Embryonic facial prominence (tissue), 1 donor: ENCODE measurements around the gene PPP1R1B.

ENCODE experiments used
- DNase-seq: peaks from one replicate; pipeline ENCODE4 v3.0.0-alpha.2; 2016; ENCODE audit errors: extremely low spot score

Gene PPP1R1B

DNA sequence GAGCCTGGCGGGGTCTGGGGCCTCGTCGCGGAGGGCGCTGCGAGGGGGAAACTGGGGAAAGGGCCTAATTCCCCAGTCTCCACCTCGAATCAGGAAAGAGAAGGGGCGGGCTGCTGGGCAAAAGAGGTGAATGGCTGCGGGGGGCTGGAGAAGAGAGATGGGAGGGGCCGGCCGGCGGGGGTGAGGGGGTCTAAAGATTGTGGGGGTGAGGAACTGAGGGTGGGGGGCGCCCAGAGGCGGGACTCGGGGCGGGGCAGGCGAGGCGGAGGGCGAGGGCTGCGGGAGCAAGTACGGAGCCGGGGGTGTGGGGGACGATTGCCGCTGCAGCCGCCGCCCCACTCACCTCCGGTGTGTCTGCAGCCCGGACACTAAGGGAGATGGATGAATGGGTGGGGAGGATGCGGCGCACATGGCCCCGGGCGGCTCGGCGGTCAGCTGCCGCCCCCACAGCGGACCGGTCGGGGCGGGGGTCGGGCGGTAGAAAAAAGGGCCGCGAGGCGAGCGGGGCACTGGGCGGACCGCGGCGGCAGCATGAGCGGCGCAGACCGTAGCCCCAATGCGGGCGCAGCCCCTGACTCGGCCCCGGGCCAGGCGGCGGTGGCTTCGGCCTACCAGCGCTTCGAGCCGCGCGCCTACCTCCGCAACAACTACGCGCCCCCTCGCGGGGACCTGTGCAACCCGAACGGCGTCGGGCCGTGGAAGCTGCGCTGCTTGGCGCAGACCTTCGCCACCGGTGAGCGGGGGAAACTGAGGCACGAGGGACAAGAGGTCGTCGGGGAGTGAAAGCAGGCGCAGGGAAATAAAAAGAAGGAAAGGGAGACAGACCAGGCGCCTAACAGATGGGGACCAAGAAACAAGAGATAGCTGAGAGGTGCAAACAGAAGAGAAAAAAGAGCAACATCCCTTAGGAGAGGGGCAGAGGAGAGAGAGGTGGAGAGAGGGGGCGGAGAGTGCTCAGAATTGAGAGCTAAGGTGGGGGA is 41.5 kb downstream of the PPP1R1B start, which contains the start of gene PNMT:
TSS of gene PNMT (plus strand) at position 509 of the 980 bp plus-strand sequence. CDS start at position 532, 23 bp downstream.
- DNase-seq = no peak

- DNase-seq = no peak
These were observed 43.4 kb downstream of the PPP1R1B start for GRCh38 chr17:39669897-39670735.

- DNase-seq = no peak
These were observed 44.0 kb downstream of the PPP1R1B start for GRCh38 chr17:39670746-39671145.

DNA sequence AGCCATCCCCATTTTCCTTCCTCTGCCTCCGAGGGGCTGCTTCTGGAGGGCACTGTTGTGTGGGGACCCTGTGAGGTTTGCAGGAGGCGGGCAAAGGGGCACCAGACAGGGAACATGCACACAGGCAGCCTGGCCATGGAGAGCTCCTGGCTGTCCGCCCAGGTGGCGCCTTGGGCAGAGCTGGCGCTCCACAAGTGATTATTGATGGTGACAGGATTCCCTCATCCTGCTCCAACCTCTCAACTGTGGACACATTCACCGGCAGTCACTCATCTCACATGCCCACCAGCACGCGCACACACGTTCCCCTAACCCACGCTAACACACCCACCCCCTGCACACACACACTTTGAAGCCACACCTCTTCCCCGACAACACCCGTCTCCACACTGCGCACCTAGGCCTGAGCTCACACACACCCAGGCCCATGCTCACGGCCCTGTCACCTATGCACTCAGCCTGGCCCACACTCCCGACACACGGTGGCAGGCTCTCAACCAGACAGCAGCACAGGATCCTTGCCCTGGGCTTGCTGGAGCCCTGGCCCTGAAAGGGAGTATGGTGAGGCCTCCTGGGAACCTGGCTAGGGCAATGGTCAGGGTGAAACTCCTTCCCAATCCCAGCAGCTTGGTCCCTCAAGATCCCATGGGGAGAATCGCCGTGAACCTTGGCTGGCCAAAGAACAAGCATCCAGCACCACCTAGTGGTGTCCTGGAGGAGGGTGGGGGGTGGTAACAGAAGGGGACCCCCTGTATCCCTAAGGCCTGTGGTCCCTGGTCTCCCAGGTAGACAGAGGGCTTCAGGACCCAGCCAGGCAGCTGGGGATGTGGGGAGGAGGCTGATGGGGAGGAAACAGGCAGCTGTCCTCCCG is 45.1 kb downstream of the PPP1R1B start:
- no peak for DNase-seq

- DNase-seq = no peak
These were observed 46.0 kb downstream of the PPP1R1B start for GRCh38 chr17:39672522-39673334.

DNA sequence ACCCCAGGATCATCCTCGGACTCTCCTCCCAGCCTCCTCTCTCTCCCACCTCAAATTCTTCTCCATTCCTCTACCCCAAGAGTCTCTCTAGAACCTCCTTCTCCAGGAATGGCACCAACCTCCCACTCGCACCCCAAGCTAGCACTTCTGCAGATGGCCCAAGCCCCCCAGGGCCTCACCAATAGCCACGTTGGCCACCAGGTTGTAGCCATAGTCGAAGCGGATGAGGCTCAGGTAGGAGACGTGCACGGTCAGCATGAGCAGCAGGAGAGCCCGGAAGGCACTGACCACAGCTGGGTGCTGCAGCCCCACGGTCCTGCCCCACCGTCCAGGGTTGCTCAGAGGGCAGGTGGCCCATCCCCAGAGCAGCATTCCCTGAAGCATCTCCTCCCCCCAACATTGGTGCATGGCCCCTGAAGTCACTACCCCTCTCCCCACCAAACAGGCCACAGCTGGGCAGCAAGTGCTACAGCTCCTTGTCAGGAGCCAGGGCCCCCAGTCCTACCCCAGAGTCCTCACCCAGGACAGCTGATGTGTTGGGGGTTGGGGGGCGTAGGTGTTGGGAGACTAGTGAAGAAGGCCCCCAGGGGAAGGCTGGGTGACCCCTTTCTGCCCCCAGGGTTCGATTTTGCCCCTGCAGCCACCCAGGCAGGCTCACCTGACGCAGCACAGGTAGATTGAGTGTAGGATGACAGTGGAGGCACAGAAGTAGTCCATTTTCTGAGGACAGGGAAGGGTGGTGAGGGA is 46.8 kb downstream of the PPP1R1B start:
- no peak for DNase-seq

- DNase-seq = no peak
These were observed 47.4 kb downstream of the PPP1R1B start for GRCh38 chr17:39674179-39674578.

DNA sequence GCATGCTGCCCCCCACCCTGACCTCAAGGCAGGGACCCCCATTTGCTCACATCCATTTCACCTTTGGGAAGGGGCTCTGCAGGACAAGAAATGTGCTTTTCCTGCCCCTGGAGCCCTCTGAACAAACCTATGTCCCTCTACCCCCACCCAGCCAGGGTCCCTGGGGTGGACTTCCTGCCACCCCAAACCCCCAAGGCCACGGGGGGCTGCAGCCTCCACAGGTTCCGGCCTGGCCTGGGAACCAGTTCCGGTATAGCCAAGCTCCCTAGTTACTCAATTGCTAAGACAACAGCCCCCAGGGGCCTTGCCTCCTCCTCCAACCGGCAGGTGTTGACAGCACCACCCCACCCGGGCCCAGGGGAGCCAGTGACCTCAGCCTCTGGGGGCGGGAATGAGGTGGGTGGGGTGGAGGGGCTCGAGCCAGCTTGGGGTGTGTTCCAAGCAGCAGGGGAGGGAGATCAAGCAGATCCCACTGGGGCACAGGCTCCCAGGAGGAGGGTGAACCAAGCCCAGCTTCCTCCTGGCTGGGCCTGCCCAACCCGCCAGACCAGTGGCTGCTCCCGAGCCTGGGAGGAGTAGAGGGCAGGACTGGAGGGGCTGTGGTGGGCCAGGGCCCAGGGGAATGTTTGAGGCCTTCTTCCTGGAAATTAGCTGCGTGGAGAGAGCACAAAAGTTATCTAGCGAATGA is 48.1 kb downstream of the PPP1R1B start:
- DNase-seq = no peak

- no peak for DNase-seq
These were observed 48.8 kb downstream of the PPP1R1B start for GRCh38 chr17:39675390-39676082.

GRCh38 chr17:39676198-39676819 is 49.6 kb downstream of the PPP1R1B start:
- DNase-seq = no peak

GRCh38 chr17:39677072-39677471 is 50.3 kb downstream of the PPP1R1B start:
- DNase-seq = no peak

GRCh38 chr17:39677542-39678339 is 51.0 kb downstream of the PPP1R1B start:
- DNase-seq = no peak

- DNase-seq = no peak
These were observed 51.8 kb downstream of the PPP1R1B start for GRCh38 chr17:39678340-39679116.

DNA sequence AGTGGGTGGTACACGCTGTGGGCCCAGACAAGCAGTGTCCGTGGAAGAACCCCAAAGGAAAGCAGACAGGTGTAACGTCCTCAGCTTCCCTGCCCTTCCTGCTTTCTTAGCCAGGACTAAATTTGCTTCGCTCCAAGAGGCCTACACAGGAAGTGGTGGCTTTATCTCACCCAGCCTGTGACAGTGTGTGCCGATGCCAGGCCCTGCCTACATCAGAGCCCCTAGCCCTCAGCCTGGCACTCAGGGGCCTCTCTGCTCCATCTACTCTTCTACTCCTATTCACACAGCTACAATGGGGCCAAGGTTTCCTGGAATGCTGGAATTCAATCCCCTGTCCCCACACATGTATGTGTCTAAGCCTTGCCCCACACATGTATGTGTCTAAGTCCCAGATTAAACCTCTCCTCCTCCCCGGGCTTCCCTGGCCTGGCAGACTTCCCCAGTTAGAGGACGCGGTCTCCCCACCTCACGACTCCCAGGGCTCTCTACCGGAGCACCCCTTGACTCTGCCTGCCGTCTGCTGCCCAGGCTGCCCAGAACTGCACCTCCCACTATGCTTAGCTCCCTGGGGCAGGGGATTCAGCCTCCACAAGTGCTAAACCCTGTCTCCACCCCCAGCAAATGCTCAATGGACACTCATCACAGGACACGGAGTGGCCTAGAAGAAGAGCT is 52.9 kb downstream of the PPP1R1B start:
- DNase-seq = no peak

DNA sequence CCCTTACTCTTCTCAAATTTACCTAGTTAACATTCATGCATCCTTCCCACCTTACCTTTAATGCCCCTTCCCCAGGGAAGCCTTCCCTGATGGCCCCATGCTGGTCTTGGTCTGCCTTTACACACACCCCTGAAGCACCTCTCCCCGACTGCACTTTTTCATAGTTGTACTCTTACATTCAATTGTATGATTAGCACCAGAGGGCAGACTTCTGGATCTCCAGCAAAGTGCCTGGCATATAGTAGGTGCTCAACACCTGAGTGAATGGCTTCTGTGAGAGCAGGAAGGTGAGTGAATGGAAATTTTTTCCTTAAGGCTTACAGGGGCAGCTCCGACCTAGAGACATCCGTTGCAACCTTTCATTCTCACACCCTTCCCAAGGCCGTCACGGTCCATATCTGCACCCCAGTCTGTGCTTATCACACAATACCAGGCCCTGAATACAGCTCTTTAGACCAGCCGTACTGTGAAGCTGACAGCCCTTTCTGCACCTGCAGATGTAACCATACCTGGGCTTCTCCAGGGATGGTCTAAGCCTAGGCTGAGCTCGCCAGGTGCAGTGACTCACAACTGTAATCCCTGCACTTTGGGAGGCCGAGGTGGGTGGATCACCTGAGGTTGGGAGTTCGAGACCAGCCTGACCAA is 56.7 kb downstream of the PPP1R1B start:
- DNase-seq = no peak
